Uterus (tissue), 2 donors: ENCODE data around the gene KRT84.

Source experiments
- CTCF ChIP-seq, 4 experiments: fragments of 200-600 bp in 2 of 4; fragments of 450-650 bp in 2 of 4; sonication (generic) in 2 of 4; IDR thresholded peaks; one replicate each; pipeline ENCODE4 v1.5.1; 2016 to 2019; ENCODE audit warnings: antibody characterized with exemption in 4 of 4, mild to moderate bottlenecking in 2 of 4, moderate library complexity in 1 of 4
- POLR2A ChIP-seq, 2 donors: fragments of 450-650 bp; IDR thresholded peaks; one replicate each; pipeline ENCODE4 v1.6.1; 2016; ENCODE audit warnings: antibody characterized with exemption in 2 of 2, mild to moderate bottlenecking in 1 of 2, moderate library complexity in 1 of 2

GRCh38 chr12:52369211-52369610 lies 16.2 kb downstream of the KRT84 start:
- TF ChIP-seq CTCF (IDR thresholded peaks at IDR 0.05) (no peak), POLR2A (IDR thresholded peaks at IDR 0.05) (no peak)
